Gastroesophageal sphincter (tissue), 3 donors: Measurements from ENCODE around the gene ZMIZ2.

ENCODE experiments used
- POLR2A ChIP-seq, 2 donors: fragments of 450-650 bp; IDR thresholded peaks; one replicate each; pipeline ENCODE4 v1.6.1; 2017; ENCODE audit warnings: antibody characterized with exemption in 2 of 2, mild to moderate bottlenecking in 2 of 2, moderate library complexity in 1 of 2
- TF ChIP-seq, protein P1 (sequence below), 4 experiments: fragments of 200-600 bp in 2 of 4; fragments of 450-650 bp in 2 of 4; sonication (generic) in 1 of 4; IDR thresholded peaks; one replicate each; pipeline ENCODE4 v1.5.1; 2017 to 2019; ENCODE audit warnings: antibody characterized with exemption in 4 of 4, mild to moderate bottlenecking in 2 of 4, moderate library complexity in 2 of 4

GRCh38 chr7:44767134-44767911, 18.7 kb downstream of the ZMIZ2 start:
- TF ChIP-seq, protein P1, sequence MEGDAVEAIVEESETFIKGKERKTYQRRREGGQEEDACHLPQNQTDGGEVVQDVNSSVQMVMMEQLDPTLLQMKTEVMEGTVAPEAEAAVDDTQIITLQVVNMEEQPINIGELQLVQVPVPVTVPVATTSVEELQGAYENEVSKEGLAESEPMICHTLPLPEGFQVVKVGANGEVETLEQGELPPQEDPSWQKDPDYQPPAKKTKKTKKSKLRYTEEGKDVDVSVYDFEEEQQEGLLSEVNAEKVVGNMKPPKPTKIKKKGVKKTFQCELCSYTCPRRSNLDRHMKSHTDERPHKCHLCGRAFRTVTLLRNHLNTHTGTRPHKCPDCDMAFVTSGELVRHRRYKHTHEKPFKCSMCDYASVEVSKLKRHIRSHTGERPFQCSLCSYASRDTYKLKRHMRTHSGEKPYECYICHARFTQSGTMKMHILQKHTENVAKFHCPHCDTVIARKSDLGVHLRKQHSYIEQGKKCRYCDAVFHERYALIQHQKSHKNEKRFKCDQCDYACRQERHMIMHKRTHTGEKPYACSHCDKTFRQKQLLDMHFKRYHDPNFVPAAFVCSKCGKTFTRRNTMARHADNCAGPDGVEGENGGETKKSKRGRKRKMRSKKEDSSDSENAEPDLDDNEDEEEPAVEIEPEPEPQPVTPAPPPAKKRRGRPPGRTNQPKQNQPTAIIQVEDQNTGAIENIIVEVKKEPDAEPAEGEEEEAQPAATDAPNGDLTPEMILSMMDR (IDR thresholded peaks at IDR 0.05): no peak
- TF ChIP-seq POLR2A (IDR thresholded peaks at IDR 0.05): no peak
